ENCODE measurements around the gene FTO.

The FTO gene

GRCh38 chr16:54060599-54061421, 356.9 kb downstream of the FTO start:
- no peak for DNase-seq

- no peak for DNase-seq
Observed at GRCh38 chr16:54061454-54061853, 357.5 kb downstream of the FTO start.

GRCh38 chr16:54062361-54063278, 358.7 kb downstream of the FTO start:
- no peak for DNase-seq

GRCh38 chr16:54063279-54063773, 359.4 kb downstream of the FTO start:
- no peak for DNase-seq

GRCh38 chr16:54066451-54067105, 362.6 kb downstream of the FTO start:
- no peak for DNase-seq

- DNase-seq: no peak
Observed at GRCh38 chr16:54067322-54068065, 363.5 kb downstream of the FTO start.

GRCh38 chr16:54068212-54068611, 364.3 kb downstream of the FTO start:
- DNase-seq: no peak

- no peak for DNase-seq
Observed at GRCh38 chr16:54069601-54070239, 365.8 kb downstream of the FTO start.

- DNase-seq: no peak
Observed at GRCh38 chr16:54070789-54071343, 366.9 kb downstream of the FTO start.

GRCh38 chr16:54071514-54071913, 367.6 kb downstream of the FTO start:
- no peak for DNase-seq

- DNase-seq: no peak
Observed at GRCh38 chr16:54072237-54072636, 368.3 kb downstream of the FTO start.

- no peak for DNase-seq
Observed at GRCh38 chr16:54073356-54073755, 369.4 kb downstream of the FTO start.

- no peak for DNase-seq
Observed at GRCh38 chr16:54075446-54075845, 371.5 kb downstream of the FTO start.

GRCh38 chr16:54076006-54076504, 372.1 kb downstream of the FTO start:
- no peak for DNase-seq

- no peak for DNase-seq
Observed at GRCh38 chr16:54077050-54077821, 373.3 kb downstream of the FTO start.

GRCh38 chr16:54080524-54081008, 376.6 kb downstream of the FTO start:
- peak in 2 of 4 experiments; percentile 1 to 3 for DNase-seq

GRCh38 chr16:54086791-54087190, 382.8 kb downstream of the FTO start:
- no peak for DNase-seq

GRCh38 chr16:54090602-54091001, 386.6 kb downstream of the FTO start:
- no peak for DNase-seq

GRCh38 chr16:54093281-54093680, 389.3 kb downstream of the FTO start:
- no peak for DNase-seq

GRCh38 chr16:54094641-54095040, 390.7 kb downstream of the FTO start:
- DNase-seq: no peak
